ENCODE data around the gene GCNT2. TPM values are rescaled to one million over a fixed set of nuclear protein-coding genes. Genes with fewer than 3 reads are reported as not detected.
"Not testable (repeated sequence)": the region's sequence is repeated elsewhere in the genome, so short reads cannot be mapped to it uniquely, and the experiment has no call there.

GCNT2 gene
- total RNA-seq, 4 donors from 2014 or later, result 12.4 to 92.5 (median 77.0) TPM

DNA sequence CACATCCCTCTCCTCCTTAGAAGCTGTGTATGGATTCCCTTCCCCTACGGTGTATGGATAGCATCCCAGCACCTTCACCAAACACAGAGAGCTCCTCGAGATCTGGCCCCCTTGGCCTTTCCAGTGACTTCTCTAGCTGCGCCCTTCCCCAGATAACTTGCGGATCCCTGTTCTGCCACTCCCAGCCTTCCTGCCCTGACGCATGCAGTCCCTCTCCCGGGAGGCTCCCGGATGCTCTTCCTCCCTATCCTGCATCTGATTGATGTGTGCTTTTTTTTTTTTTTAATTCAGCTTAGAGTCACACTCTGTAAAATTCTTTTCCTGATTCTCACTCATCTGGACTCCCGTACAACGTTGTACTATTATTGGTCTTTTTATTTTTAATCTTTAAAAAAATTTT, 44.8 kb downstream of the GCNT2 start:
- Histone ChIP-seq H3K27me3 (no peaks in the 10 kb centered on the region), H3K27ac (peak overlapping the region in 2 of 4 donors; percentile 33 to 54), H3K4me3 (no peak overlapping the region), H3K4me1 (peaks cover 0 to 9% (median 0%) of the 10 kb centered on the region in 4 donors), H3K9me3 (no peaks in the 10 kb centered on the region), H3K36me3 (no peaks in the 10 kb centered on the region)
- TF ChIP-seq POLR2A (IDR thresholded peaks at IDR 0.05), result no peak
- TF ChIP-seq, protein P1, sequence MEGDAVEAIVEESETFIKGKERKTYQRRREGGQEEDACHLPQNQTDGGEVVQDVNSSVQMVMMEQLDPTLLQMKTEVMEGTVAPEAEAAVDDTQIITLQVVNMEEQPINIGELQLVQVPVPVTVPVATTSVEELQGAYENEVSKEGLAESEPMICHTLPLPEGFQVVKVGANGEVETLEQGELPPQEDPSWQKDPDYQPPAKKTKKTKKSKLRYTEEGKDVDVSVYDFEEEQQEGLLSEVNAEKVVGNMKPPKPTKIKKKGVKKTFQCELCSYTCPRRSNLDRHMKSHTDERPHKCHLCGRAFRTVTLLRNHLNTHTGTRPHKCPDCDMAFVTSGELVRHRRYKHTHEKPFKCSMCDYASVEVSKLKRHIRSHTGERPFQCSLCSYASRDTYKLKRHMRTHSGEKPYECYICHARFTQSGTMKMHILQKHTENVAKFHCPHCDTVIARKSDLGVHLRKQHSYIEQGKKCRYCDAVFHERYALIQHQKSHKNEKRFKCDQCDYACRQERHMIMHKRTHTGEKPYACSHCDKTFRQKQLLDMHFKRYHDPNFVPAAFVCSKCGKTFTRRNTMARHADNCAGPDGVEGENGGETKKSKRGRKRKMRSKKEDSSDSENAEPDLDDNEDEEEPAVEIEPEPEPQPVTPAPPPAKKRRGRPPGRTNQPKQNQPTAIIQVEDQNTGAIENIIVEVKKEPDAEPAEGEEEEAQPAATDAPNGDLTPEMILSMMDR (IDR thresholded peaks at IDR 0.05), result no peak
- no peak for DNase-seq

DNA sequence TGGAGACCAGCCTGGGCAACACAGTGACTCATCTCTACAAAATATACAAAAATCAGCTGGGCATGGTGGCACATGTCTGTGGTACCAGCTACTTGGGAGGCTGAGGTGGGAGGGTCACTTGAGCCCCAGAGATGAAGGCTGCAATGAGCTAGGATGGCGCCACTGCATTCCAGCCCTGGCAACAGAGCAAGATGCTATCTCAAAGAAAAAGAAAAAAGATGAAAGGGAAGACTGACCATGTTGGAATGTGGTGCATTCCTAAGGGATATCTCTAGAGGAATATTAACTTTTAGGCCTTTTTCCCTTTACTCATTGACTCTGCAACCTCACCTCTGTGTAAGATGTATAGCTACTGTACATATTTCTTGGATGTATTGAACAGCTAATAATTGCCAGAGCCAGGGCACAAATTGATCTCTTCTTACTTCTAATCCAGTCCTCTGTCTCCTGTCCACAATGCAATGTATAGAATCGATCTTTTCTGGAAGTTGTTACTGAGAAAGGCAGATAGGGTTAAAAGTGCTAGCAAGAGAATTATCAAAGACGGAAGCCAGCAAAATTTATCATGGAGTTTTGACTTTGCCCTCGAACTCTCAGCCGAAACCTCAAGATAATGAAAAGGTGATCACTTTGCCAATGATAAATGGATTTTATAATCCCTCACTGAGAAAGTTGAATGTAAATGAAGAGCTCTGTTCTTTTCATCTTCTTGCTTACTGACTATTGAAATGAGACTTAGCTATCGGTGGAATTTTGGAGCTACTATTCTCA, 46.3 kb downstream of the GCNT2 start:
- H3K9me3 ChIP-seq, result no peaks in the 10 kb centered on the region
- peaks cover 0 to 9% (median 0%) of the 10 kb centered on the region in 4 donors for H3K4me1 ChIP-seq
- H3K27ac ChIP-seq, result peak overlapping the region in 2 of 4 donors; percentile 43 to 63
- no peak for TF ChIP-seq POLR2A (IDR thresholded peaks at IDR 0.05)
- TF ChIP-seq, protein P1 (IDR thresholded peaks at IDR 0.05), result peak in 1 of 6 experiments; percentile 3
- no peaks in the 10 kb centered on the region for H3K27me3 ChIP-seq
- H3K36me3 ChIP-seq, result no peaks in the 10 kb centered on the region
- DNase-seq, result no peak
- no peak overlapping the region for H3K4me3 ChIP-seq

DNA sequence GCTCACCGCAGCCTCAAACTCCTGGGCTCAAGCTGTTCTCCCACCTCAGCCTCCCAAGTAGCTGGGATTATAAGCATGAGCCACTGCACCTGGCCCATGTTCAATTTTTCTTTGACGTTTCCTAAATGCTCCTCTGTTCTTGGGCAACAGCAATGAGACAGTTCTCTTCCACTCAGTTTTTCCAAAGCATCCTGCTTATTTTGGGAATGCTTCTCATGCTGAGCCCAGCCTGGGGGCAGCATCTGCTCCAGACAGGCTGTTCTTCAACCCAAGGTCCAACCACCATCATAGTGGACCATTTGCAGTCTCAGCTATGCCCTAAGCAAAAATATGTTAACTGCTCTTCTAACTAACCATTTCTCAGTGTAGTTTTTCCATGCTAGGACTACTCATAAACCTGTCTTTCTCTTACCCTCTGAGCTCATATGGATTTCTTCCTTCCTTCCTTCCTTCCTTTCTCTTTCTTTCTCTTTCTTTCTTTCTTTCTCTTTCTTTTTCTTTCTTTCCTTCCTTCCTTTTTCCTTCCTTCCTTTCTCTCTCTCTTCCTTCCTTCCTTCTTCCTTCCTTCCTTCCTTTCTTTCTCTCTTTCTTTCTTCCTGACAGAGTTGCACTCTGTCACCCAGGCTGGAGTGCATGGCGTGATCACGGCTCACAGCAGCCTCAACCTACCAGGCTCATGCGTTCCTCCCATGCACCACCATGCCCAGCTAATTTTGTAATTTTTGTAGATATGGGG, 48.4 kb downstream of the GCNT2 start:
- peaks cover 0 to 9% (median 0%) of the 10 kb centered on the region in 4 donors for H3K4me1 ChIP-seq
- no peaks in the 10 kb centered on the region for H3K36me3 ChIP-seq
- H3K9me3 ChIP-seq, result no peaks in the 10 kb centered on the region
- H3K27me3 ChIP-seq, result no peaks in the 10 kb centered on the region
- DNase-seq, result no peak
- TF ChIP-seq, protein P1 (IDR thresholded peaks at IDR 0.05), result no peak
- TF ChIP-seq POLR2A (IDR thresholded peaks at IDR 0.05), result no peak
- H3K4me3 ChIP-seq, result no peak overlapping the region
- H3K27ac ChIP-seq, result peak overlapping the region in 1 of 4 donors; percentile 28

GRCh38 chr6:10575519-10575918, 54.4 kb downstream of the GCNT2 start:
- H3K36me3 ChIP-seq, H3K9me3 ChIP-seq, H3K27ac ChIP-seq, H3K4me3 ChIP-seq, DNase-seq, H3K27me3 ChIP-seq, H3K4me1 ChIP-seq: not testable (repeated sequence)

GRCh38 chr6:10576226-10576625, 55.1 kb downstream of the GCNT2 start:
- no peaks in the 10 kb centered on the region for H3K27me3 ChIP-seq
- H3K27ac ChIP-seq, result no peak overlapping the region
- no peak for DNase-seq
- H3K36me3 ChIP-seq, result no peaks in the 10 kb centered on the region
- H3K4me3 ChIP-seq, result no peak overlapping the region
- TF ChIP-seq, protein P1 (IDR thresholded peaks at IDR 0.05), result no peak
- TF ChIP-seq POLR2A (IDR thresholded peaks at IDR 0.05), result no peak
- H3K9me3 ChIP-seq, result no peaks in the 10 kb centered on the region
- peaks cover 0 to 8% (median 0%) of the 10 kb centered on the region in 4 donors for H3K4me1 ChIP-seq

- Histone ChIP-seq H3K27ac (no peak overlapping the region), H3K4me3 (no peak overlapping the region), H3K27me3 (no peaks in the 10 kb centered on the region), H3K4me1 (peaks cover 0 to 8% (median 0%) of the 10 kb centered on the region in 4 donors), H3K9me3 (no peaks in the 10 kb centered on the region), H3K36me3 (no peaks in the 10 kb centered on the region)
- no peak for TF ChIP-seq POLR2A (IDR thresholded peaks at IDR 0.05)
- TF ChIP-seq, protein P1 (IDR thresholded peaks at IDR 0.05), result no peak
- DNase-seq, result no peak
Observed at GRCh38 chr6:10577112-10577511, 56.0 kb downstream of the GCNT2 start.

Measured in Peyer's patch (tissue), 4 donors.